OCI-LY3 (cell line): ENCODE measurements around the gene B4GALNT3.

Source experiments
- H2AFZ ChIP-seq: fragments of 200-600, 300-600 bp; shearing (Covaris generic); 2 replicates; pipeline ENCODE4 v1.6.0; 2014; ENCODE audit warnings: antibody characterized with exemption, low read depth, low read length
- H3K27ac ChIP-seq: fragments of 200-600, 300-600 bp; sonication (generic); 2 replicates; pipeline ENCODE4 v1.5.1; 2014; ENCODE audit warnings: mild to moderate bottlenecking, low read length, moderate library complexity, mixed read lengths
- H3K27me3 ChIP-seq: fragments of 200-600, 300-600 bp; sonication (generic); 2 replicates; pipeline ENCODE4 v1.6.1; 2014; ENCODE audit warnings: low read depth, low read length, mixed read lengths
- H3K36me3 ChIP-seq: fragments of 200-600, 300-600 bp; sonication (generic); replicated peaks from 2 replicates; pipeline ENCODE3; 2014; ENCODE audit warnings: low read depth, low read length, mixed read lengths
- H3K4me1 ChIP-seq: fragments of 300-600, 200-600 bp; sonication (generic); 2 replicates; pipeline ENCODE4 v1.6.1; 2014; ENCODE audit warnings: low read length, mixed read lengths
- H3K4me2 ChIP-seq: fragments of 200-600, 300-600 bp; sonication (generic); 2 replicates; pipeline ENCODE4 v1.6.1; 2014; ENCODE audit warnings: low read length, mixed read lengths
- H3K4me3 ChIP-seq: fragments of 300-600, 200-600 bp; sonication (generic); 2 replicates; pipeline ENCODE4 v1.5.1; 2014; ENCODE audit warnings: antibody characterized with exemption, mild to moderate bottlenecking, low read length, moderate library complexity
- H3K79me2 ChIP-seq: fragments of 300-600, 200-600 bp; shearing (Covaris generic); 2 replicates; pipeline ENCODE4 v1.6.1; 2014; ENCODE audit warnings: mild to moderate bottlenecking, low read length, mixed read lengths
- H3K9ac ChIP-seq: fragments of 300-600, 200-600 bp; shearing (Covaris generic); 2 replicates; pipeline ENCODE4 v1.6.0; 2014; ENCODE audit warnings: mild to moderate bottlenecking, low read length, moderate library complexity
- H3K9me3 ChIP-seq: fragments of 200-600, 300-600 bp; shearing (Covaris generic); 2 replicates; pipeline ENCODE4 v1.6.1; 2014; ENCODE audit warnings: low read length, mixed read lengths; ENCODE audit not compliant: insufficient read depth
- H4K20me1 ChIP-seq: fragments of 200-600, 300-600 bp; sonication (generic); 2 replicates; pipeline ENCODE4 v1.6.1; 2016; ENCODE audit warnings: low read length, mixed read lengths; ENCODE audit not compliant: insufficient read depth
- CTCF ChIP-seq: fragments of 200-600, 300-600 bp; sonication (generic); IDR thresholded peaks from 2 replicates; pipeline ENCODE4 v1.5.1; 2014; ENCODE audit warnings: antibody characterized with exemption, low read length, low read depth
- EZH2phosphoT487 ChIP-seq: fragments of 200-600 bp; shearing (Covaris generic); IDR thresholded peaks from 2 replicates; pipeline ENCODE4 v1.6.1; 2018; ENCODE audit warnings: antibody characterized with exemption, mixed run types, low read depth

B4GALNT3 gene

GRCh38 chr12:562634-563033 lies 102.9 kb downstream of the B4GALNT3 start:
- Histone ChIP-seq H2AFZ (no peak overlapping the region), H3K4me1 (no peaks in the 10 kb centered on the region), H3K27ac (no peak overlapping the region), H3K36me3 (no peaks in the 10 kb centered on the region), H3K4me2 (no peak overlapping the region), H3K9me3 (no peaks in the 10 kb centered on the region), H3K4me3 (no peak overlapping the region), H4K20me1 (no peaks in the 10 kb centered on the region), H3K27me3 (peaks cover 13% of the 10 kb centered on the region; the same call in 1 of the 2 replicates), H3K9ac (no peak overlapping the region), H3K79me2 (no peaks in the 10 kb centered on the region)
- TF ChIP-seq EZH2phosphoT487 (no peak), CTCF (no peak)

GRCh38 chr12:563250-563781 lies 103.6 kb downstream of the B4GALNT3 start:
- no peaks in the 10 kb centered on the region for H3K9me3 ChIP-seq
- H3K79me2 ChIP-seq: no peaks in the 10 kb centered on the region
- H3K4me3 ChIP-seq: no peak overlapping the region
- no peaks in the 10 kb centered on the region for H4K20me1 ChIP-seq
- H3K27me3 ChIP-seq: peaks cover 13% of the 10 kb centered on the region; the same call in 1 of the 2 replicates
- H3K36me3 ChIP-seq: no peaks in the 10 kb centered on the region
- no peak overlapping the region for H3K4me2 ChIP-seq
- H3K27ac ChIP-seq: no peak overlapping the region
- no peak for TF ChIP-seq CTCF
- TF ChIP-seq EZH2phosphoT487: no peak
- no peak overlapping the region for H3K9ac ChIP-seq
- no peak overlapping the region for H2AFZ ChIP-seq
- H3K4me1 ChIP-seq: no peaks in the 10 kb centered on the region

GRCh38 chr12:563787-564298 lies 104.1 kb downstream of the B4GALNT3 start:
- Histone ChIP-seq H3K27me3 (peaks cover 13% of the 10 kb centered on the region; the same call in 1 of the 2 replicates), H3K79me2 (no peaks in the 10 kb centered on the region), H3K9ac (no peak overlapping the region), H3K9me3 (no peaks in the 10 kb centered on the region), H3K4me2 (no peak overlapping the region), H2AFZ (no peak overlapping the region), H3K4me3 (no peak overlapping the region), H3K36me3 (no peaks in the 10 kb centered on the region), H4K20me1 (no peaks in the 10 kb centered on the region), H3K27ac (no peak overlapping the region), H3K4me1 (no peaks in the 10 kb centered on the region)
- TF ChIP-seq EZH2phosphoT487 (no peak), CTCF (no peak)

GRCh38 chr12:565161-565560 lies 105.4 kb downstream of the B4GALNT3 start:
- Histone ChIP-seq H3K4me3 (no peak overlapping the region), H3K4me1 (peaks cover 4% of the 10 kb centered on the region), H3K4me2 (no peak overlapping the region), H3K27ac (no peak overlapping the region), H3K27me3 (peaks cover 5% of the 10 kb centered on the region; the same call in 1 of the 2 replicates), H3K9me3 (no peaks in the 10 kb centered on the region), H3K36me3 (no peaks in the 10 kb centered on the region), H4K20me1 (no peaks in the 10 kb centered on the region), H2AFZ (no peak overlapping the region), H3K9ac (no peak overlapping the region), H3K79me2 (no peaks in the 10 kb centered on the region)
- TF ChIP-seq EZH2phosphoT487 (no peak), CTCF (no peak)
